Naive B cell (primary cell): ENCODE measurements around the gene CNN1. TPM values are rescaled to one million over a fixed set of nuclear protein-coding genes. Genes with fewer than 3 reads are reported as not detected.

Experiments
- ATAC-seq, 2 donors: fragments of 150-1000 bp; cut with Tn5 transposase; 2 replicates each; pipeline ENCODE4 v1.10.0; 2021; ENCODE audit warnings: low read depth in 2 of 2, mild to moderate bottlenecking in 2 of 2, moderate library complexity in 2 of 2
- DNase-seq: peaks from one replicate; pipeline ENCODE4 v3.0.0; 2022
- H3K27ac Mint-ChIP-seq, 6 donors: one replicate each; pipeline ENCODE4 v1.8.0; 2020 to 2022; ENCODE audit warnings: mild to moderate bottlenecking in 6 of 6, mixed read lengths in 6 of 6, moderate library complexity in 5 of 6, inconsistent platforms in 2 of 6
- H3K27me3 Mint-ChIP-seq, 3 donors: one replicate each; pipeline ENCODE4 v1.8.0; 2021 to 2022; ENCODE audit warnings: mixed read lengths in 3 of 3, mild to moderate bottlenecking in 1 of 3
- H3K36me3 Mint-ChIP-seq, 2 donors: one replicate each; pipeline ENCODE4 v1.8.0; 2020 to 2022; ENCODE audit warnings: mixed read lengths in 2 of 2, inconsistent platforms in 1 of 2, mild to moderate bottlenecking in 1 of 2
- H3K4me1 Mint-ChIP-seq, 3 donors: one replicate each; pipeline ENCODE4 v1.8.0; 2020 to 2022; ENCODE audit warnings: mixed read lengths in 3 of 3, inconsistent platforms in 1 of 3, mild to moderate bottlenecking in 1 of 3, moderate library complexity in 1 of 3
- H3K4me3 Mint-ChIP-seq, 8 donors: one replicate each; pipeline ENCODE4 v1.8.0; 2020 to 2022; ENCODE audit warnings: mild to moderate bottlenecking in 8 of 8, mixed read lengths in 8 of 8, moderate library complexity in 8 of 8, inconsistent platforms in 2 of 8
- H3K9me3 Mint-ChIP-seq, 7 donors: one replicate each; pipeline ENCODE4 v1.8.0; 2020 to 2022; ENCODE audit warnings: mixed read lengths in 7 of 7, mild to moderate bottlenecking in 5 of 7, inconsistent platforms in 2 of 7, moderate library complexity in 1 of 7
- polyA plus RNA-seq, 6 donors: library from polyadenylated mRNA; unstranded; fragments of 300-500 nt; fragmentation: Illumina TruSeq; gene quantifications; one replicate each; pipeline ENCODE4 v1.2.3, GENCODE V29; 2021; ENCODE audit warnings: low read depth in 6 of 6

CNN1 gene
- under 1 TPM in 2 of 6 donors, not detected in 4; 0.65 TPM for polyA plus RNA-seq

GRCh38 chr19:11538232-11539036 lies at the start of gene CNN1:
TSS of gene CNN1 (plus strand) at chr19:11538851. CDS start at chr19:11538928, 77 bp downstream.
- Mint-ChIP-seq H3K4me3 (no peak within 1 kb of the TSS), H3K27me3 (peaks cover 9 to 26% (median 23%) of the 10 kb centered on the region in 3 donors), H3K27ac (peak within 1 kb of the TSS in 1 of 6 donors; percentile 73), H3K9me3 (no peaks in the 10 kb centered on the region), H3K4me1 (peaks cover 23 to 38% (median 29%) of the 10 kb centered on the region in 3 donors), H3K36me3 (no peaks in the 10 kb centered on the region)
- DNase-seq (no peak), ATAC-seq (no peak)

DNA sequence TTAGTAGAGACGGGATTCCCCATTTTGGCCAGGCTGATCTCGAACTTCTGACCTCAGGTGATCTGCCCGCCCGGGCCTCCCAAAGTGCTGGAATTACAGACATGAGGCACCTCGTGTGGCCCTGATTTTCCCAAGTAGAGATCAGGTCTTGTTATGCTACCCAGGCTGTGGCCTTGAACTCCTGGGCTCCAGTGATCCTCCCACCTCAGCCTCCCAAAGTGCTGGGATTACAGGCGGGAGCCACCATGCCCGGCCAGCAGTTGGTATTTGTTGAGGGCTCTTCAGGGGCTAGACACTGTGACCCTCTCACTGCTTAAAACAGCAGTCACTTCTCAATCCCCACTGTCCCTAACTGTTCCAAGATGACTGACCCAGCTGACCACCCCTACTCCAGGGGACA lies 49.3 kb upstream of the CNN1 start:
- ATAC-seq (no peak), DNase-seq (no peak)
- no peaks in the 10 kb centered on the region for H3K9me3 Mint-ChIP-seq
- no peak overlapping the region for H3K4me3 Mint-ChIP-seq
- H3K36me3 Mint-ChIP-seq = peaks cover 9 to 24% of the 10 kb centered on the region in 2 donors
- peaks cover 4 to 7% (median 6%) of the 10 kb centered on the region in 3 donors for H3K4me1 Mint-ChIP-seq
- peaks cover 0 to 8% (median 3%) of the 10 kb centered on the region in 3 donors for H3K27me3 Mint-ChIP-seq
- peak overlapping the region in 1 of 6 donors; percentile 36 for H3K27ac Mint-ChIP-seq

DNA sequence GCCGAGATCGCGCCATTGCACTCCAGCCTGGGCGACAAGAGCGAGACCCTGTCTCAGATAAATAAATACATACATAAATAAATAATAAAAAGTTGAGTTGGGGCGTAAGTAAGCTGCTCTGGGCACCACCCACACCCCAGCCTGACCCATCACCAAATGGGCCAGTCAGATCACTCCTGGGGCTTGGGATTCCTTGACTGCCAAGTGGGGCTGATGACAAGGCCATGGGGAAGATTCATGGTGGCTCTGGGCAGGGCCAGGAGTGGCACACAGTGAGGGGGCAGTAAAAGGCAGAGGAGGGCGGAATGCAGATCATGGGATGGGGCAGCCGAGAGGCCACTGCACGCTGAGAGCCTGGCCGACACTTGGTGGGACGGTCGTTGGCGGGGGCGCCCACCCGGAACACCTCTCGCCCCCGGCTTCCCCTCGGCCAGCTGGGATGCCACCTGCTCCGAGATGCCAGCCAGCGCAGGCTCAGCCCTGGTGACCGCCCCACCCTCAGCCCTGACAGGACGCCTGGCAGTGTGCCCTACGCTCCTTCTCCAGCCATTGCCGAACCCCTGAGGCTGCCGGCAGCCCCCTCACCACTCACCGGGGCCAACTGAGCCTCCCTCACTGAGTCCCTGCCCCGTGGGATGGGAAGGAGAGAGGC lies 43.9 kb upstream of the CNN1 start:
- H3K4me3 Mint-ChIP-seq = peak overlapping the region in 1 of 8 donors; percentile 47
- H3K36me3 Mint-ChIP-seq = peaks cover 9 to 22% of the 10 kb centered on the region in 2 donors
- H3K4me1 Mint-ChIP-seq = peaks cover 2 to 7% (median 4%) of the 10 kb centered on the region in 3 donors
- no peak overlapping the region for H3K27ac Mint-ChIP-seq
- no peaks in the 10 kb centered on the region for H3K27me3 Mint-ChIP-seq
- DNase-seq (no peak), ATAC-seq (no peak)
- H3K9me3 Mint-ChIP-seq = no peaks in the 10 kb centered on the region

GRCh38 chr19:11495481-11495880 lies 43.2 kb upstream of the CNN1 start:
- Mint-ChIP-seq H3K27me3 (no peaks in the 10 kb centered on the region), H3K27ac (no peak overlapping the region), H3K36me3 (peaks cover 10 to 18% of the 10 kb centered on the region in 2 donors), H3K4me3 (no peak overlapping the region), H3K4me1 (peaks cover 0 to 7% (median 6%) of the 10 kb centered on the region in 3 donors), H3K9me3 (no peaks in the 10 kb centered on the region)
- ATAC-seq = no peak
- DNase-seq = no peak

DNA sequence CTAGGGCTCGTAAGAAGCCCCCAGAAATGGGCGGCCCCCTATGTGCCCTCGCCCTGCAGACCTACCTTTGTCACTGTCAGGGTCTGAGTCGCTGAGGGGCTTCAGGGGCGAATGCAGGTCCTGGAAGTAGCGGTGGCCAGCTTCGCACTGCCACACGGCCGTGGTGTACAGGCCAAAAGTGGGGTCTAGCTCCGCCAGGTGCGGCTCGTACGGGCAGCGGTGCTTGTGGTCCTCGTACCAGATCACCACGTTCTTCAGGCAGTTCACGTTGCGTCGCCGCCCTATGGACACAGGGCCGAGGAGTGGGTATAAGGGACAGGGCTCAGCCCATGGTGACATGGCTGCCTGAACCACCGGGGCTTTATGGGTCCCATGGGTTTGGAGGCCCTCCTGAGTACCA lies 42.8 kb upstream of the CNN1 start:
- DNase-seq = no peak
- Mint-ChIP-seq H3K36me3 (peaks cover 6 to 14% of the 10 kb centered on the region in 2 donors), H3K4me1 (peaks cover 0 to 6% (median 3%) of the 10 kb centered on the region in 3 donors), H3K9me3 (no peaks in the 10 kb centered on the region), H3K4me3 (no peak overlapping the region), H3K27me3 (no peaks in the 10 kb centered on the region), H3K27ac (peak overlapping the region in 1 of 6 donors; percentile 85)
- ATAC-seq = no peak

DNA sequence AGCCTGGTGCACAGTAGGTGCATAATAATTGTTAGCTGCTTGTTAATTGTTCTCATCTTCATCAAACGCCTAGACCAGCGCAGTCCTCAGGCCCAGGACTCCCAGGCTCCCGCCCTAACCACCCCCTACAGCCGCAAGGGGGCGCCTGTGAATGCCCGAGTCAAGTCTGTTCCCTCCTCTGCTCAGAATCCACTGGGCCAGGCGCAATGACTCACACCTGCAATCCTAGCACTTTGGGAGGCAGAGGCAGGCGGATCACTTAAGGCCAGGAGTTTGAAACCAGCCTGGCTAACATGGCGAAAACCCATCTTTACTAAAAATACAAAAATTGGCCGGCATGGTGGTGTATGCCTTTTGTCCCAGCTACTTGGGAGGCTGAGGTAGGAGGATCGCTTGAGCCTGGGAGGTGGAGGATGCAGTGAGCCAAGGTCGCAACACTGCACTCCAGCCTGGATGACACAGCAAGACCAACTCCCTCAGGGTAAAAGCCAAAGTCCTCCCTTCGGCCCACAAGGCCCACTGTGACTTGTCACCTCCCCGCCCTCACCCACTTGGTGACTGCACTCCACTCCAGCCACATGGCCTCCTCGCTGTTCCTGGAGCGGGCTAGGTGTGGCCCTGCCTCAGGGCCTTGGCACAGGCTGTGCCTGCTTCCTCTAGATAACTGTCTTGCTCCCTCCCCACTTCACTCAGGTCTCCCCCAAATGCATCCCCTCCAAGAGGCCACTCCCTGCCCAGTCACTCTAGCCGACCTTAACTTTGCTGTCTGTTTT lies 42.1 kb upstream of the CNN1 start:
- ATAC-seq (peak; percentile 57 to 79), DNase-seq (peak; percentile 43)
- H3K36me3 Mint-ChIP-seq = peaks cover 4 to 10% of the 10 kb centered on the region in 2 donors
- no peaks in the 10 kb centered on the region for H3K9me3 Mint-ChIP-seq
- H3K27ac Mint-ChIP-seq = peak overlapping the region in 2 of 6 donors; percentile 72 to 88
- peaks cover 3 to 7% (median 4%) of the 10 kb centered on the region in 3 donors for H3K4me1 Mint-ChIP-seq
- H3K4me3 Mint-ChIP-seq = no peak overlapping the region
- H3K27me3 Mint-ChIP-seq = no peaks in the 10 kb centered on the region

- Mint-ChIP-seq H3K4me3 (no peak overlapping the region), H3K27ac (no peak overlapping the region), H3K9me3 (no peaks in the 10 kb centered on the region), H3K4me1 (peaks cover 4 to 13% (median 7%) of the 10 kb centered on the region in 3 donors), H3K27me3 (no peaks in the 10 kb centered on the region), H3K36me3 (peaks cover 4 to 10% of the 10 kb centered on the region in 2 donors)
- DNase-seq = no peak
- no peak for ATAC-seq
Measured at GRCh38 chr19:11499220-11499726, 39.4 kb upstream of the CNN1 start.

DNA sequence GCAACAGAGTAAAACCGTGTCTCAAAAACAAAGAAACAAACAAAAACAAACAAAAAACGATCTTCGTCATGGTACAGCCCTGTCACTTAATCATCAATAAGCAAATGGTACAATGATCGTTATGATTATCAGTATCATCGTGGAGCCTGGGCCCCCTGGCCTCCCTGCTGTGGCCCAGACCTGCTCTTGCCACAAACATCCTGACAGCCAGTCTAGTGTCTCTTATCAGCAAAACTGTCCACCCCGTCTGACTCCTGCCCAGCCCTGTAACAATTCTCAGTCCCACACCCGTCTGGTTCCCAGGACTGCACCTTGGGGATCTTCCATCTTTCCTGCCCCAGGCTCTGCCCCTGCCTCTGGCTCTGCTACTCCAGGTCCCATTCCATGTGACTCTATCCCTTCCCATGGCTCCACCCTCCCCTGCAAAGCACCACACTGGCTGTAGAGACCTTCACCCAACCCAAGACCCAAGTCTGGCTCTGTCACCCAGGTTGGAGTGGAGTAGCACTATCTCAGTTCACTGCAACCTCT lies 38.7 kb upstream of the CNN1 start:
- Mint-ChIP-seq H3K4me3 (no peak overlapping the region), H3K9me3 (no peaks in the 10 kb centered on the region), H3K4me1 (peaks cover 10 to 20% (median 13%) of the 10 kb centered on the region in 3 donors), H3K36me3 (peaks cover 4 to 6% of the 10 kb centered on the region in 2 donors), H3K27ac (peak overlapping the region in 1 of 6 donors; percentile 5), H3K27me3 (no peaks in the 10 kb centered on the region)
- DNase-seq (no peak), ATAC-seq (no peak)

DNA sequence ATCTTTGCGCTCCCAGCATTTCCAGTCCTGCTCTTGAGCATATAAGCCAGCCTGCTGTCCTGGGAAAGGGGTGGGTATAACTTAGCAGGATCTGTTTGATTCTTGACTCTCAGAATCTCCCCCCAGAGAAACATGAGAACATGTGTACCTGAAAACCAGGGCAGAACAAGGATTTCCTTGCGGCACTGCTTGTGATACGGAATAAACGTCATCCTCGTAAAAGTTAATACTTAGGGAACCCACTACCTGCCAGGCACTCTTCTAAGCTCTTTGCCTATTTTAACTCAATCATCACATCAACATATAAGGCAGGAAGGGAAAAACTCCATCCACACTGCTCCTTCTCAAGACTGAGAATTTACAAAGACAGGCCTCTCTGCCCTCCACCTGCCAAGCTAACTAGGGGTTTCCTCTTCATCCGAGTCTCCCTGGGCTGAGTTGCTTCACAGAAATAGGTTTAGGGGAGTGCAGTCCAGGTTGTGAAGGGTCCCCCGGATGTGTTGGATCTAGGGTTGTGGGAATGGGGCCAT lies 34.1 kb upstream of the CNN1 start:
- ATAC-seq = peak; percentile 0
- Mint-ChIP-seq H3K4me1 (peaks cover 13 to 29% (median 27%) of the 10 kb centered on the region in 3 donors), H3K9me3 (no peaks in the 10 kb centered on the region), H3K36me3 (peaks cover 0 to 4% of the 10 kb centered on the region in 2 donors), H3K27me3 (no peaks in the 10 kb centered on the region), H3K4me3 (peak overlapping the region; percentile 87 to 95 (median 90)), H3K27ac (peak overlapping the region; percentile 87 to 98 (median 94))
- no peak for DNase-seq

DNA sequence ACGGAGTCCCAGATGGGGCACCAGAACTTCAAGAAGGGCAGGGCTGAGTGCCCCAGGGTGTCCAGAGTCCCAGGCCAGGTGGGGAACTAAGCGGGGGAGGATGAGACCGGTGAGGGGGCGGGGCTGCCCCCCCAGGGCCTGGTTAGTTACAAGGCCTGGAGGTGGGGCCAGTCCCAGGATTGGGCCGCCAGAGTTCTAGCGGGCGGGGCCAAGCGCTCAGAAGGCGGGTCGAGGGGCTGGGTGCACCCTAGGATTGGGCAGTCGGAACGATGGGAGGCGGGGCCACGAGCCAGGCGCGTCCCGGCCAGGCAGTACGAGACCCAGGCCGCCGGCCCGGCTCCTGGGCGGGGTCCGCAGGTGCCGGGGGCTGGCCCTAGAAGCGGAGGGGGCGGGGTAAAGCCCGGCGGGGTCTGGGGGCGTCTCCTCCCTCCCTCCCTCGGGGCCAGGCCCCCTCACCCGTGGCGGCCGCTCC lies 33.6 kb upstream of the CNN1 start:
- Mint-ChIP-seq H3K4me3 (peak overlapping the region; percentile 87 to 95 (median 90)), H3K4me1 (peaks cover 13 to 29% (median 27%) of the 10 kb centered on the region in 3 donors), H3K9me3 (no peaks in the 10 kb centered on the region), H3K27me3 (no peaks in the 10 kb centered on the region), H3K36me3 (peaks cover 0 to under 1% of the 10 kb centered on the region in 2 donors), H3K27ac (peak overlapping the region; percentile 87 to 98 (median 94))
- DNase-seq (peak; percentile 98), ATAC-seq (peak; percentile 88)

GRCh38 chr19:11505504-11506100 lies 33.0 kb upstream of the CNN1 start, which contains the start of gene ZNF653:
TSS of gene ZNF653 (minus strand) at chr19:11505839. CDS start at chr19:11505786, 53 bp downstream.
- Mint-ChIP-seq H3K27me3 (no peaks in the 10 kb centered on the region), H3K4me3 (peak within 1 kb of the TSS; percentile 87 to 98 (median 93)), H3K27ac (peak within 1 kb of the TSS; percentile 94 to 99 (median 97)), H3K36me3 (peaks cover 0 to under 1% of the 10 kb centered on the region in 2 donors), H3K4me1 (peaks cover 13 to 29% (median 24%) of the 10 kb centered on the region in 3 donors), H3K9me3 (no peaks in the 10 kb centered on the region)
- ATAC-seq = peak; percentile 61 to 65
- DNase-seq = peak; percentile 95

DNA sequence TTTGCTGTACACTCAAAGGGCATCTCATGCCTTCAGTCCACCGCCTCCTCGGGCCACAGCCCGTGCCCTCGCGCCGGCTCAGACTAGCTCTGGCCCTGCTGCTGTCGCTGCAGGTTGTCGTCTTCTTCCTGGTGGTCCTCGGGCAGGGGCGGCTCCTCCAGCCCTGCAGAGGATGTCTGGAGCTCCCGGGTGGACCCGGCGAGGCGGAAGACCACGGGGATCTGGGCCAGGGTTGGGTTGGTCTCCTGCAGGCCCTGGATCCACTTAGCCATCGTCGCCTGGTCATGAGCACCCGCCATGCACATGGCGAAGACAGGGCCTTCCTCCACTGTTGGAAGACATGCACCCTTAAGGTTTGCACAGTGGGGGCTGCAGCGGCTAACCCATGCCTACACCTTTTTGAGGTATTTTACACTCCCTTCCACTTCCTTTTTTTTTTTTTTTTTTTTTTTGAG lies 32.5 kb upstream of the CNN1 start:
- peaks cover 0 to 6% of the 10 kb centered on the region in 2 donors for H3K36me3 Mint-ChIP-seq
- H3K27me3 Mint-ChIP-seq = no peaks in the 10 kb centered on the region

More for the DNA sequence above, 32.5 kb upstream of the CNN1 start:
- peaks cover 16 to 33% (median 20%) of the 10 kb centered on the region in 3 donors for H3K4me1 Mint-ChIP-seq
- ATAC-seq (peak; percentile 2 to 5), DNase-seq (no peak)
- H3K9me3 Mint-ChIP-seq = no peaks in the 10 kb centered on the region
- peak overlapping the region; percentile 42 to 98 (median 89) for H3K27ac Mint-ChIP-seq
- peak overlapping the region; percentile 87 to 98 (median 93) for H3K4me3 Mint-ChIP-seq
